Hematopoietic multipotent progenitor cell treated with erythropoietin and hydrocortisone succinate and interleukin-3 and kit ligand, for 17 days (in vitro differentiated cells): ENCODE results near the gene C20orf202.
A peak's percentile ranks its signal among the peaks of the same experiment; 100 is the strongest.
"Not testable (repeated sequence)": the region's sequence is repeated elsewhere in the genome, so short reads cannot be mapped to it uniquely, and the experiment has no call there.

Source experiments
- DNase-seq: peaks from one replicate; pipeline ENCODE4 v3.0.0-alpha.2; 2015; ENCODE audit warnings: low spot score

Gene C20orf202

GRCh38 chr20:1209447-1210387 lies 6.5 kb downstream of the C20orf202 start:
- DNase-seq, result no peak

DNA sequence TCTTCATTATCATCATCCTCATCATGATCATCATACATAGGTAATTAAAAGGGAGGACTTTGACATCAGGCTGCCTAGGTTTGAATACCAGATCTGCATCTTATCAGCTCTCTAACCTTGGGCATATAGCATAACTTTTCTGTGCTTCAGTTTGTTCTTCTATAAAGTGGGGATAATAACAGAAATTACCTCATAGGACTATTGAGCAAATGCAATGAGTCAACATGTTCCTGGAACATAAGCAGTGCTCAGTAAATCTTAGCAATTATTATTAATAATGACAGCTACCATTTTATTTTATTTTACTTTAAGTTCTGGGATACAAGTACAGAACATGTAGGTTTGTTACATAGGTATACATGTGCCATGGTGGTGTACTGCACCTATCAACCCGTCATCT lies 7.2 kb downstream of the C20orf202 start:
- no peak for DNase-seq

DNA sequence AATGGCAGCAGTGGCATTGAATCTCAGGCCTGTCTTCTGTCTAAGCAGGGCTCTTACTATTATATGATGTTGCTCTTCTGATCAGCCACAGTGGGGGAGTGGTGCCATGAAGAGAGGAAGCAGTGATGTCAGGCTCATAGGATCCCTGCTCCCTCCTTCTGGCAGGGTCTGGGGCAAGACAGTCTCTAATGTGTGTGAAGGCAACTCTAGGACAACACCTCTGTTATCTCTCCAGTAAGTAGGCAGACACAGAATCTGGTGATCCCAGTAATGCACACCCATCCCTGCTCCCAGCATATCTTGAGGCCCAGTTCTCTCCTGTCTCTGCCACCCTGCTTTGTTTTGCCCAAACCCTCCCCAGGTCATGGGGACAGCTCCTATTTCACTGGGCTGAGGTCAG lies 8.8 kb downstream of the C20orf202 start:
- peak; percentile 36 for DNase-seq

GRCh38 chr20:1212607-1213396 lies 9.5 kb downstream of the C20orf202 start:
- peak; percentile 82 for DNase-seq

GRCh38 chr20:1214838-1215261 lies 11.6 kb downstream of the C20orf202 start:
- no peak for DNase-seq

DNA sequence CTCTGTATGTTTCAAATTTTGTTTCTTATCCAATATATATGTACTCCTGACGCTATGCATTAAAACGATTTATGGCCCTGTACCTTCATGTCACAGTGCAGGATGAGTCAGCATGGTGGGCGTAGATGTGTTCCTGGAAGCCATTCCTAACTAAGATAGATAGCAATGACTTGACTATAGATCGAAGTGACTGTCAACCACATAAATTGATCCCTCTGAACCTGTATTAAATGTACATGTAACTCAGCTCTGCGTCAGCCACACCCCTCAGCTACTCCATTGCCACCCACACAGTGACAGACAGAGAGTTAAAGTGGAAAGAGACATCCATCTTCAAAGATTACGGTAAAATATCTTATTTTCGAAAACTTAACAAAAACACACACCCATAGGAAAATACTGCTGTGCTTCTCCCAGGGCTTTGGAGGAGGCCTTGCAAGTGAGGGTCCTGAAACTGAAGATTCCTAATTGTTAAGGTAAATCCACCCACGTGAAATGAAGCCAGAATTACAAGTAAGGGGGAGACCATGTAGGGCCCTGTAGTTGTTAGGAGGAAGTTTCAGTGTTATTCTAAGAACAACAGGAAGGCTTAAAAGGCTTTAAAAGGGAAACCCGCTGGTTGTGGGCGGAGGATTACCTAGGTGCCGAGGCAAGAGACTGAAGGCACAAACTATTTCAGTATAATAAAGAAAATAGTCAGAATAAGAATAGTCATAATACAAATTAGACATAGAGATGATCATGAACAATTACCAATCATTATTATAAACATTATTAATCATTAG lies 12.3 kb downstream of the C20orf202 start:
- peak; percentile 44 for DNase-seq

DNA sequence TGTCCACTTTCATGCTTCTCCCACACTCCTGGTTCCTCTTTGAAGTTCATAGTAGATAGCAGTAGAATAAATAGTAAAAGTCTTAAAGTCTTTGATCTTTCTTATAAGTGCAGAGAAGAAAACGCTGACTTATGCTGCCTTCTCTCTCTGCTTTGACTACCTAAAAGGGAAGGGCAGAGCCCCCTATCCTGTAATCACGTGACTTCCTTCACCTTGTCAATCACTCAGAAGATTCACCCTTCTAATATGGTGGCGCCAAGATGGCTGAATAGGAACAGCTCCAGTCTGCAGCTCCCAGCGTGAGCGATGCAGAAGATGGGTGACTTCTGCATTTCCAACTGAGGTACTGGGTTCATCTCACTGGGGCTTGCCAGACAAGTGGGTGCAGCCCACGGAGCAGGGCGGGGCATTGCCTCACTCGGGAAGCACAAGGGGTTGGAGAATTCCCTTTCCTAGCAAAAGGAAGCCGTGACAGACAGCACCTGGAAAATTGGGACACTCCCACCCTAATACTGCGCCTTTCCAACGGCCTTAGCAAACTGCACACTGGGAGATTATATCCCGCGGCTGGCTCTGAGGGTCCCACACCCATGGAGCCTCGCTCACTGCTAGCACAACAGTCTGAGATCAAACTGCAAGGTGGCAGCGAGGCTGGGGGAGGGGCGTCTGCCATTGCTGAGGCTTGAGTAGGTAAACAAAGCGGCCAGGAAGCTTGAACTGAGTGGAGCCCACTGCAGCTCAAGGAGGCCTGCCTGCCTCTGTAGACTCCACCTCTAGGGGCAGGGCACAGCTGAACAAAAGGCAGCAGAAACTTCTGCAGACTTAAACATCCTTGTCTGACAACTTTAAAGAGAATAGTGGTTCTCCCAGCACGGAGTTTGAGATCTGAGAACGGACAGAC lies 13.5 kb downstream of the C20orf202 start:
- not testable (repeated sequence) for DNase-seq

DNA sequence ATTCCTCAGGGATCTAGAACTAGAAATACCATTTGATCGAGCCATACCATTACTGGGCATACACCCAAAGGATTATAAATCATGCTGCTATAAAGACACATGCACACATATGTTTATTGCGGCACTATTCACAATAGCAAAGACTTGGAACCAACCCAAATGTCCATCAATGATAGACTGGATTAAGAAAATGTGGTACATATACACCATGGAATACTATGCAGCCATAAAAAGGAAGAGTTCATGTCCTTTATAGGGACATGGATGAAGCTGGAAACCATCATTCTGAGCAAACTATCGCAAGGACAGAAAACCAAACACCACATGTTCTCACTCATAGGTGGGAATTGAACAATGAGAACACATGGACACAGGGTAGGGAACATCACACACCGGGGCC lies 19.5 kb downstream of the C20orf202 start:
- not testable (repeated sequence) for DNase-seq

GRCh38 chr20:1224205-1224890 lies 21.1 kb downstream of the C20orf202 start:
- DNase-seq, result no peak

- peak; percentile 53 for DNase-seq
These were observed 22.1 kb downstream of the C20orf202 start for GRCh38 chr20:1225263-1225782.

- peak; percentile 61 for DNase-seq
These were observed 22.8 kb downstream of the C20orf202 start, which contains the start of gene RAD21L1 for GRCh38 chr20:1225783-1226654. RAD21L1 (plus strand) TSS chr20:1226044; CDS start chr20:1228454, 2,410 bp downstream.

DNA sequence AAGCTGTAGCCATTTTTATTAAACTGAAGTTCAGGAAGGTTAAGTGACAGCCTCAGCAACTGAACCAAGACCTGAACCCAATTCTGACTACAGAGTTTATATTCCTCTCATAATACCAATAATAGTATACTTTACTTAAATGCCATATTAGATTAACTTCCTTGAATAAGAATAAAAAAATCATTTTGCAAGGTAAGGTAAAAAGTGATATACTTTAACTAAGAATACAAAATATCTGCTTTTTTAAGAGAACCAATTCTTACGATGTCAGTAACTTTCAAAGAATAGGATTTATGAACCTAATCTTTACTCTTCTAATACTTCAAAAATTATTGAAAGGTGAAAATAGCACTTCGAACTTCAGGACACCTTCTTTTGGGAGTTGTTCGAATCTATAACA lies 26.3 kb downstream of the C20orf202 start:
- DNase-seq, result no peak

DNA sequence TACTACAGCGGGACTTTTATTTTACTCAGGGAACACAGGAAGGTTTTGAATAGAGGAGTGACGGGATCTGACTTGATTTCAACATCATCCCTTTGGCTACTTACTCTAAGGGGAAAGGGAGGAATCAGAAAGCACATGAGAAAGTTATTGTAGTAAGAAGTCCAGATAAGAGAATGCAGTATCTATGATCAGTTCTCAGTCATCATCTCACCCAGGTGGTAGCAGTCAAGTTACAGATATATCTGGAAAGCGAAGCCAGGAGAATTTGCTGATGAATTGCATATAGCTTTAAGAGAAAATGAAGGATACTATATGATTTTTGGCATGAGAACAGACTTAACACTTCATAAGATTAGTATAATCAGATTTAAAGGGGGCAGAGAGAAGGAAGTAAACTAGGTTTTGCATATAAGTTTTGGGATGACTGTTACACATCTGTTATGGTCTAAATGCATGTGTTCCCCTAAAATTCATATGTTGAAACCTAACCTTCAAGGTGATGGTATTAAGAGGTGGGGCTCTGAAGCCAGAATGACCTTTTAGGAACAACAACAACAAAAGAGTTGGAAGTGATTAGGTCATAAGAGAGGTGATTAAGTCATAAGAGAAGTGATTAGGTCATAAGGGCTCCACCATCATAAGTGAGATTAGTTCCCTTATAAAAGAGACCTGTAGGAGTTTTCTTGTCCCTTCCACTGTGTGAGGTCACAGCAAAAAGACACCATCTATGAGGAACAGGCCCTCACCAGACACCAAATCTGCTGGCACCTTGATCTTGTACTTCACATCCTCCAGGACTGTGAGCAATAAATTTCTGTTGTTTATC lies 29.2 kb downstream of the C20orf202 start:
- no peak for DNase-seq

DNA sequence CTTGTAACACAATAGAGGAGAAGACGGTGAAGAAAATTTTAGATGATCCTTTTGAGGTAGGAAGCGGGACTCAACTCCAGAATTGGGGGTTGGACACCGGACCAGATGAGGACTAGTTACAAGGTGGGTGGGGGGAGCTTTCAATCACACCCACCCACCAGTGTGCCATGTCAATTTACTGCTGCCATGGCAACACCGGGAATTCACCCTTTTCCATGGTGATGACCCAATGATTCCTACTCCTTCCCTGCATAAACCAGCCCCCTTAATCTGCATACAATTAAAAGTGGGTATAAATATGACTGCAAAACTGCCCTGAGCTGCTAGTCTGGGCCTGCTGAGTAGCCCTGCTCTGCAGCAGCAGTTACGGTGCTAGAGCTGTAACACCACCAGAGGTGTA lies 37.3 kb downstream of the C20orf202 start:
- DNase-seq, result no peak

- no peak for DNase-seq
These were observed 38.2 kb downstream of the C20orf202 start for GRCh38 chr20:1241456-1241855.

- no peak for DNase-seq
These were observed 38.8 kb downstream of the C20orf202 start for GRCh38 chr20:1242099-1242498.

DNA sequence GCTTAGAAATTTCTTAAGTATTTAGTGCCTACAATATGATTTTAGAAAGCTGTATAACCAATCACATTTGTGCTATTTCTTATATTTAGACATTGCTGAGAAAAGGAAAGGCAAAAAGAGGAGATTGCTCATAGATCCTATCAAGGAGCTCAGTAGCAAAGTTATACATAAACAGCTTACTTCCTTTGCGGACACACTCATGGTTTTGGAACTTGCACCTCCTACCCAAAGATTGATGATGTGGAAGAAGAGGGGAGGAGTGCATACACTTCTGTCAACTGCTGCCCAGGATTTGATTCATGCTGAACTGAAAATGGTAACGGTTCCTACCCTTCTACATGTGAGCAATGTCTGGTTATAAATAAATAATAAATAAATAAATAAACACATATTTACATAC lies 39.3 kb downstream of the C20orf202 start:
- no peak for DNase-seq

DNA sequence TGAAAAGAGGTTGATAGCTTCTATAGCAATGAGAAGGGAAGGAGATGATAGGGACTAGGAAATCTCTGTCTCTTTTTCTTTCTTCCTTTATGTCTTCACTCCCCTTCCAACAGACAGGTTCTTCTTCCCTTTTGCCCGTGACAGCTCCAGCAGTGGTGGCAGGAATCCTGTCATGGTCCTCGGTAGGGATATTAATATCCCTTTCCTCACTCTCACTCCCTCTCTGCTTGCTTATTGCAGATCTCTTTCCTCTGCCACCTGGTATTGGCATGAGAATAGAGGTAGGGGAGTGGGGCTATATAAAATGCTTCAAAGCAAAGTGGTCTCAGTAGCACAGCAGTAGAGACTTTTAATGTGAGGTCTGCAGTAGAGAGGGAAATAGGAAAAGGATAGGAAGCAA lies 42.3 kb downstream of the C20orf202 start:
- DNase-seq, result no peak
